ENCODE results near the gene S100B. TPM values are rescaled to one million over a fixed set of nuclear protein-coding genes. Genes with fewer than 3 reads are reported as not detected.

S100B gene
- total RNA-seq, 2 donors from 2014 or later, result 4.5 to 5.8 TPM

- peaks cover 0 to 14% of the 10 kb centered on the region in 2 donors for H3K4me1 ChIP-seq
- peaks cover 62% of the 10 kb centered on the region for H3K36me3 ChIP-seq
- DNase-seq (ENCODE audit: low spot score), result no peak
- H3K4me3 ChIP-seq, result no peak overlapping the region
- no peaks in the 10 kb centered on the region for H3K27me3 ChIP-seq
- no peaks in the 10 kb centered on the region for H3K9me3 ChIP-seq
- peak overlapping the region; percentile 78 to 80 for H3K27ac ChIP-seq
- TF ChIP-seq, protein P1, sequence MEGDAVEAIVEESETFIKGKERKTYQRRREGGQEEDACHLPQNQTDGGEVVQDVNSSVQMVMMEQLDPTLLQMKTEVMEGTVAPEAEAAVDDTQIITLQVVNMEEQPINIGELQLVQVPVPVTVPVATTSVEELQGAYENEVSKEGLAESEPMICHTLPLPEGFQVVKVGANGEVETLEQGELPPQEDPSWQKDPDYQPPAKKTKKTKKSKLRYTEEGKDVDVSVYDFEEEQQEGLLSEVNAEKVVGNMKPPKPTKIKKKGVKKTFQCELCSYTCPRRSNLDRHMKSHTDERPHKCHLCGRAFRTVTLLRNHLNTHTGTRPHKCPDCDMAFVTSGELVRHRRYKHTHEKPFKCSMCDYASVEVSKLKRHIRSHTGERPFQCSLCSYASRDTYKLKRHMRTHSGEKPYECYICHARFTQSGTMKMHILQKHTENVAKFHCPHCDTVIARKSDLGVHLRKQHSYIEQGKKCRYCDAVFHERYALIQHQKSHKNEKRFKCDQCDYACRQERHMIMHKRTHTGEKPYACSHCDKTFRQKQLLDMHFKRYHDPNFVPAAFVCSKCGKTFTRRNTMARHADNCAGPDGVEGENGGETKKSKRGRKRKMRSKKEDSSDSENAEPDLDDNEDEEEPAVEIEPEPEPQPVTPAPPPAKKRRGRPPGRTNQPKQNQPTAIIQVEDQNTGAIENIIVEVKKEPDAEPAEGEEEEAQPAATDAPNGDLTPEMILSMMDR (IDR thresholded peaks at IDR 0.05), result no peak
Measured at GRCh38 chr21:46554431-46555224, 50.3 kb downstream of the S100B start.

DNA sequence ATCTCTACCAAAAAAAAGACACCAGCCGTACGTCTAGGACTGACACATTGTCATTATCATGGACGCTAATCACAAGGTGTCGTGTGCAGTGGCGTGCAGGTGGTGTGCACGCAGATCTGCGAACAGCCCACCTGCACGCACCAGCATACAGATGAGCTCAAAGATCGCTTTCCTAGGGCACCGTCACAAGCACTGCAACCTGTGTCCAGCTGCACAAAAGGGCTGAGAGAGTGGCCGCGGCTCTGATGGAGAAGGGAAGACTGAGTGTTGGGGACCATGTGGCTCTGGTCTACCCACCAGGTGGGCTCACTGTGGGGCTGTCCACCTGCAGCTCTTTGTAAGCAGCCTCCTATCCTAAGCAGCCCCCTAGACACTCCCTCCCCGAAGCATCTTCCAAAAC lies 50.9 kb downstream of the S100B start:
- H3K27ac ChIP-seq, result peak overlapping the region in 1 of 2 donors; percentile 80
- H3K4me1 ChIP-seq, result peaks cover 0 to 8% of the 10 kb centered on the region in 2 donors
- no peak for DNase-seq (ENCODE audit: low spot score)
- no peaks in the 10 kb centered on the region for H3K27me3 ChIP-seq
- H3K36me3 ChIP-seq, result peaks cover 56% of the 10 kb centered on the region
- no peak overlapping the region for H3K4me3 ChIP-seq
- H3K9me3 ChIP-seq, result no peaks in the 10 kb centered on the region
- TF ChIP-seq, protein P1 (IDR thresholded peaks at IDR 0.05), result no peak

- TF ChIP-seq, protein P1 (IDR thresholded peaks at IDR 0.05), result no peak
- Histone ChIP-seq H3K27ac (no peak overlapping the region), H3K27me3 (no peaks in the 10 kb centered on the region), H3K9me3 (no peaks in the 10 kb centered on the region), H3K4me3 (no peak overlapping the region), H3K4me1 (peaks cover 0 to 7% of the 10 kb centered on the region in 2 donors), H3K36me3 (peaks cover 60% of the 10 kb centered on the region)
- DNase-seq (ENCODE audit: low spot score), result no peak
Measured at GRCh38 chr21:46552865-46553379, 52.0 kb downstream of the S100B start.

DNA sequence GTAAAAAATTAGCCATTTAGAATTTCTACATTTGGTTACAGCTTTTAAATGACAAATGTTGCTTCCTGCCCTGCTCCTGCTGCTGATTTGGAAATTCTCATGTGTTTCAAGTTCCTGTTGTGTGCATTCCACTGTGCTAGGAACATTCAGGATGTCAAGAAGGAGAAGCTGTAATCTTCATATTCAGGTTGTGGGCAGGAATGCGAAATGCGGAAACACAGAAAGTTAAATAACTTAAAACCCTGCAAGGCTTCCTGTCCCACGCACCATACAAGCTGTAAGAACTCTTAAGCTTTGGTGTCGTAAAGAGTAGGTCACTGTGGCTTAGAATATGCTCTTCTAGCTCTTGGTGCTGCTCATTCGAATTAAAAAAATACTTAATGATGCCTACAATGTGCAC lies 52.6 kb downstream of the S100B start:
- H3K27ac ChIP-seq, result peak overlapping the region in 1 of 2 donors; percentile 8

GRCh38 chr21:46551636-46552241 lies 53.1 kb downstream of the S100B start:
- H3K27ac ChIP-seq, result peak overlapping the region in 1 of 2 donors; percentile 8
- TF ChIP-seq, protein P1 (IDR thresholded peaks at IDR 0.05), result no peak
- H3K9me3 ChIP-seq, result no peaks in the 10 kb centered on the region
- H3K27me3 ChIP-seq, result no peaks in the 10 kb centered on the region
- peaks cover 61% of the 10 kb centered on the region for H3K36me3 ChIP-seq
- peaks cover 0 to 7% of the 10 kb centered on the region in 2 donors for H3K4me1 ChIP-seq
- DNase-seq (ENCODE audit: low spot score), result peak; percentile 55
- no peak overlapping the region for H3K4me3 ChIP-seq

More for the DNA sequence above, 52.6 kb downstream of the S100B start:
- H3K4me1 ChIP-seq, result peaks cover 0 to 7% of the 10 kb centered on the region in 2 donors
- H3K27me3 ChIP-seq, result no peaks in the 10 kb centered on the region
- H3K4me3 ChIP-seq, result no peak overlapping the region
- peak; percentile 54 for DNase-seq (ENCODE audit: low spot score)
- no peaks in the 10 kb centered on the region for H3K9me3 ChIP-seq
- H3K36me3 ChIP-seq, result peaks cover 60% of the 10 kb centered on the region
- TF ChIP-seq, protein P1 (IDR thresholded peaks at IDR 0.05), result no peak
